Kasumi-1 (cell line): ENCODE data around the gene ATIC.
A peak's percentile ranks its signal among the peaks of the same experiment; 100 is the strongest.

Experiments
- DNase-seq, 2 experiments: peaks; one replicate each; lab custom pipeline; 2025; lab: John Stamatoyannopoulos, UW

Gene ATIC

DNA sequence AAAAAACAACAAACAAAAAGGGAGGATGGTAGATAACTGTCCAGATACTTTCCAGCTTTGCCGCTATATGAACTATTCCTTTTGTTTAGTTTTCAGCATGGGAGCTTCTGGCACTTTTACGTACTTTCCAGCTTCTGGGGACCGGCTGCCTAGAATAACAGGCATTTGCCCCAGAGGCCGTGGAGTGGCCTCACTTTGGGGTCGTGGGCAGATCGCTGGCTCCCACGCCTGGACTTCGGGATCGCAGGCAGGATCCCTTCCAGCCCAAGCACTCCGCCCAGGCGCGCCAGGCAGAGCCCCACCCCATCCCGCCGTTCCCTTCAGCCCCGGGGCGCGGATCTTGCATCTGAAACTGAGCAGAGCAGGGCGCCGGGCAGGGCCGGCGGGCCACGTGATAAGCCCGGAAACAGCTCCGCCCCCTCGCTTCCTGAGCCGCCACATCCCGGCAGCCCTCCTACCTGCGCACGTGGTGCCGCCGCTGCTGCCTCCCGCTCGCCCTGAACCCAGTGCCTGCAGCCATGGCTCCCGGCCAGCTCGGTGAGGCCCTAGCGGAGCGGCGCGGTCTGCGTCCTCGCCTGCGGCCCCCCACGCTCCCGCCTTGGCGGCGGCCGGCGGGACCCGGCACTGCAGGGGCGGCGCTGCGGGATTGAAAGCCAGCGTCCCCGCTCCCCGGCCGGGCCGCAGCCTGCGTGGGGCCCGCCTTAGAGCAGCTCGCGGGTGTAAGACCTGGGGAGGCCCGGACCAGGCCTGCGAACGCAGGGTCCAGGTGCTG, at the start of gene ATIC:
Gene ATIC (plus strand): TSS at position 435 of the 772 bp plus-strand sequence. CDS start 84 bp downstream, at position 519.
- peak; percentile 69 to 71 for DNase-seq

DNA sequence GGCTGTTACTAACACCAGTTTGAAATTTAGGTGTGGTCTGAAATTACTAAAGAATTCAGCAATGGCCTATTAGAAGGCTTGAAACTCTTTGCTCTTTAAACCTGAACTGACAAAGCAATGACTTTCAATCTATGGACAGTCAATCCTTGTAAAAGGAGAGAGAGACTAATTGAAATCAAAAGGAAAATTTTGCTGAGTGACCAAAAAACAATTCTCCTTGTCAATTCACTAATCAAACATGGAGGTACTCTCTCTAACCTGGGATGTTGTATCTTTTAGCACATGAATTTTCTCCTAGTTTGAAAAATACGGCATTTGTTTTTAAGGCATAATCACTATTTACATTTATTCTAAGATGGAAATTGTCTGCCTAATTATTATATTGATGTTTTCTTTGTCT, 49.6 kb upstream of the ATIC start:
- no peak for DNase-seq

DNA sequence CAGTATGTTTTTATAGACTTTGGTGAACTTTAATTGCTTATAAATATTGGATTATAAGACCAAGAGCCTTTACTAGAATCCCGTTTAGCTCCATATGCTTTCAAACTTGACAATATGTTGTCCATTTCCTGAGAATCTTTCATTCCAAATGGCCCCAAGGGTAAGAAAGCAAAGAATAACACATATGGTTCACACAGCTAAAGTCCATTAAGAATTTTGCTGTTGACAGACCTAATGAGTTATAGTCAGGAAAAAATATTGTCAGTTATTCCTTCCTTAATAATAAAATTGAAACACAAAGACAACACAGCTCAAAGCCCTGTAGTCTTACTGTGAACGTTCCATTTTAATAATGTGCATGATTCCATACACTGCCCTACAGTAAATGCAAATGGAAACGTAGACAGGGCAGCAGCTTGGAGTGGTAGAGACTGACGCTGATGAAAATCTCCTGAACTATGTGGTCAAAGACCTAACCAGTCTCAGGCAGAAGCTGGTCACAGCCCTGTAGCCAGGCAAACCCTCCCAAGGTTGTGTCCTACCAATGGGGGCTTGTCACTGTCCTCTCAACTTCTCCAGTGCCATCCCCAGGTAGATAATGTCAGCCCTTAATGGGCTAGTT, 49.0 kb upstream of the ATIC start:
- DNase-seq, result no peak

DNA sequence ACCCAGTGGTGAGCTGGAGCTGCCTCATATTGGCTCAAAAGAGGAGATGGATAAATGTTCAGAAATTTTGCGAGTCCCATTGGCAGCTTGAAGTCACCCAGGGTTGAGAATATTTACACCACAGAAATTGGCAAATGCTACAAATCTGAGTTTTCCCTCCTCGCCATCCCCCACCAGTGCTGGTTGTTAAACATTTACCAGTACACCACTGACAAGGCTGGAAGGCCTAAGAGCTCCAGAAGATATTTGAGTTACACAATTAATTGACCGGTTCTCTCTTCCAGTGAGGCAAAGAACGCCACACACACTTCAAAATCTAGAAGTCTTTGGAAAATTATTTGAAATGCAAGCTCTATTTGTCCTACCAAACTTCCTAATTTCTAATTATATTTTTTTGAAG, 47.5 kb upstream of the ATIC start:
- no peak for DNase-seq

DNA sequence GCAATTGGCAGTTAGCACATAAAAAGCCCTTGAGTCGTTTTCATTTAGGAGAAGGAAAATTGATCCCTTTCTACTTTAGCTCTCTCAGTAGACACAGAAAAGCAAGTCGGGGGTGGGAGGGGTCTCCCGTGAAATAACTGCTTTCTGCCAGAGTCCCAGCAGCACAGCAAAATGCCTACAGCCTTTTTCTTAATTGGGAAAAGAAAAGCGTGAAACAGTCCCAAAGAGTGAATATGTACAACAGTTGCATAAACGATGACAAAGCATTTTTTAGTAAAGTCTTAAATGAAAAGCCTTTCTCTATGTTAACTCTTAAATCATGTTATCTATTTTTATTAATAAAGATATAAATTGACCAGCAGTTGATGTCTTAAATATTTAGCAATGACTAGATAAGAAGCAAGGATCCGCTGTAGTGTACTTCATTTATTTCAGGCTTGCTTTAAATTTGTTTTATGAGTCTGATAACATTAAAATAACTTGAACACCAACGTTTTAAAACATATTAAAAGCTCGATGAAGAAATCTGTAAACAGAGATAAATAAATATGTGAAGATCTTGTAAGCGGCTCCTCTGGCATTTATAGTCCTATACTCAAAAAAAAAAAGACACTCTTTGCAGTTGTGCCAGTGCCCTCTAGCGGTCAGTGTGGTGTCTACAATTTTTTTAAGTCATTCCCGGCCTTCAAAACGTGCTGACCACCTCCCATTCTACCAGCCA, 42.3 kb upstream of the ATIC start:
- DNase-seq, result peak; percentile 8 to 17

DNA sequence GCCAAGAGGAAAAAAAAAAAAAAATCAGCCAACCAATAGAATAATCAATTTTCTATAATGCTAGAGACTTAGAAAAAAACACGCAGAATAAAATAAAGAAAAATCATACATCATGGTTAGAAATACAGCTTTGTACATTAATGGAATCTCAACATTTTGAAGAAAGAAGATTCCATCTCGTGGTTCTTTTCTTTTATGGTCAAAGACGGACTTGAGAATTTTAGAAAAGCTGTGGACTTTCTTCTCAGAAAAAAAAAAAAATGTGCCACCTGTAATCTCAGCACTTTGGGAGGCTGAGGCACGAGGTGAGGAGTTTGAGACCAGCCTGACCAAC, 41.8 kb upstream of the ATIC start:
- DNase-seq, result no peak

DNA sequence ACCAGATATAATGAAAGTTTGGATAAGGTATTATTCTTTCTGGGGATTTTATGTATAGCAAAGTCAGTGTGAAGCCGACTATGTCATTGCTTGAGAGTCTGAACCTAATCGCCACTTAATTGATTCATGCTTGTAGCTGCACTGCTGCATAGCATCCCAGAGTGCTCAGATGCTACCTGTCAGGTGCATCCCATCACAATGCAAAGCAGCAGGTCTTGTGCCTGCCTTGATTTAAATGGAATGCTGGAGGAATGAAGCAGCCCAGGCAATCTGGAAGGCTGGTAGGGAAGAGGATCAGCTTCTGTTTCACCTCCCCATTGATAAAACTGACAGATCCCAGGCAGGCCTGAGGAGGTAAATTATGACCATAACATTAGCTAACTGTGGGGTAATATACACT, 40.4 kb upstream of the ATIC start:
- no peak for DNase-seq

DNA sequence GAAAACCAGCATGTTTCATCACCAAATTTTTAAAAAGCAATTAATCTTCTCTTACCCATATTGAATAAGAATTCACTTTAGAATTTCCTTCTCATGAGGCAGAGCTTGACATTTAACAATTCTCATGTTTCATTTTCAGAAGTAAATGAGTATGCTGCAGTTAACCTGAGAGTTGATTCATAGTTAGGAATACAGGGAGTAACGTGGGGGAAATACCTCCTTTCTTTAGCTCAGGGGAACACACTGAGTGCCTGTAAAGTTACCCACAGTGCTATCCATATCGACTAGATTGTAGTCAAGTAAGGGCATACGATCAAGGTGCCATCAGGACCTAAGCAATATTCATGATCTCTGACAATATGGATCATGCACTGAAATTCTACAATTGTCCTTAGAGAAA, 38.9 kb upstream of the ATIC start:
- no peak for DNase-seq

DNA sequence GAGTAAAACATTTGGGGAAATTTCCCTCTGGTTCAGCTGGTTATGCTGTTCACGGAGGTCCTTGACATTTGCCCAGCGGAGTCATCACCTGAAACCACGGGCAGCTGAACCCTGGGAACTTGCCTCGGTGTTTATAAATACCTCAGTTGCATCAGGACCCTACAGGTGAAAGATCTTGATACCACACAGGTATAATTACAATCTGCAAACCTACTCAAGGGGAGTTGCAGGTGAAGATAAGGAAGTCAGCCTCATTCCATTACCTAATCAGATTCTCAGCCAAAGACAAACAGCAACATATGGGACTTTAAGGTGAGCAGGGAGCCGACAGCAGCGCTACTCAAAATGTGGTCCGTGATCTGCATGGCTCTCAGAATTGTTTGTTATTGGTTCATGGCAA, 37.0 kb upstream of the ATIC start:
- no peak for DNase-seq

DNA sequence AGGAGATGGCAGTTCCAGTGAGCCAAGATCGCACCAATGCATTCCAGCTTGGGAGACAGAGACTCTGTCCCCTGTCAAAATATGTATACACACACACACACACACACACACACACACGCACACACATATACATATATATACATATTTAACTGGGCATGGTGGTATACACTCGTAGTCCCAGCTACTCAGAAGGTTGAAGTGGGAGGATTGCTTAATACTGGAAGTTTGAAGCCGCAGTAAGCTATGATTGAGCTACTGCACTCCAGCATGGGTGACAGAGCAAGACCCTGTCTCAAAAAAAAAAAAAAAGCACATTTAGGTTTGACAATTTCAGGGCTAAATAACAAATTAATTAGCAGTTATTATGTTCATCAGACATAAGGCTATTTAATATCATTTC, 36.0 kb upstream of the ATIC start:
- no peak for DNase-seq

DNA sequence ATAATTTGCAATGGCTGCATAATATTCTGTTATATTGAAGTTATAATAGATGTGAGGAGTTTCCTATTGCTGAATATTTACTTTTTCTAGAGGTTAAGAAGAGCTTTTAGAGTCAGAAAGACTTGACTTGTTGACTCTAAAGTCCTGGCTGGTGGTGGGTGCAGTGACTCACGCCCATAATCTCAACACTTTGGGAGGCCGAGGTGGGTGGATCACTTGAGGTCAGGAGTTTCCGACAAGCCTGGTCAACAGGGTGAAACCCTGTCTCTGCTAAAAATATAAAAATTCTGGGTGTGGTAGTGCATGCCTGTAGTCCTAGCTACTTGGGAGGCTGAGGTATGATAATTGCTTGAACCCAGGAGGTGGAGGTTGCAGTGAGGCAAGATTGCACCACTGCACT, 33.9 kb upstream of the ATIC start:
- no peak for DNase-seq

DNA sequence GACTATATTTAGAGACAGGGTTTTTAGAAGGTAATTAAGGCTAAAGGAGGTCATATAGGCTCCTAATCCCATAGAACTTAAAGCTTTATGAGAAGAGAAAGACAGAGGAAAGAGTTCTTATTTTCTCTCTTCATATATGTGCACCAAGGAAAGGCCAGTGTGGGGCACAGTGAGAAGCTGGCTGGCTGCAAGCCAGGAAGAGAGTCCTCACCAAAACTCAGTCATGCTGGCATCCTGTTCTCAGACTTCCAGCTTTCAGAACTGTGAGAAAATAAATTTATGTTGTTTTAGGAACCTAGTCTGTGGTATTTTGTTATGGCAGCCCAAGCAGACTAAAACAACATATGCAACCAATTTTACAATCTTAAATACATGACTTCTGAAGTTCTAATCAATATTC, 31.5 kb upstream of the ATIC start:
- DNase-seq, result no peak

DNA sequence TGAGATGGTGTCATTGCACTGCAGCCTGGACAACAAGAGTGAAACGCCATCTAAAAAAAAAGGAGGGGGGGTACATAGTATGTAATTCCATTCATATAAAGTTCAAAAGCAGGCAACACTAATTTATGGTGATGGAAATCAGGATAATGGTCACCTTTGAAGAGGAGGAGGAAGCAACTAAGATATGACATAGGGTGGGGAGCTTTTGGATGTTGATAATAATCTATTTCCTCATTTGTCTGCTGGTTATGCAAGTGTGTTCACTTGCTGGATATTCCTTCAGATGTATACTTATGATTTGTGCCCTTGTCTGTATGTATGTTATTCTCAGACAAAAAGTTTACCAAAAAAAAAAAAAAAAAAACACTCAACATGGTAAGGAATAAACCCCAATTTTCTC, 28.6 kb upstream of the ATIC start:
- no peak for DNase-seq

DNA sequence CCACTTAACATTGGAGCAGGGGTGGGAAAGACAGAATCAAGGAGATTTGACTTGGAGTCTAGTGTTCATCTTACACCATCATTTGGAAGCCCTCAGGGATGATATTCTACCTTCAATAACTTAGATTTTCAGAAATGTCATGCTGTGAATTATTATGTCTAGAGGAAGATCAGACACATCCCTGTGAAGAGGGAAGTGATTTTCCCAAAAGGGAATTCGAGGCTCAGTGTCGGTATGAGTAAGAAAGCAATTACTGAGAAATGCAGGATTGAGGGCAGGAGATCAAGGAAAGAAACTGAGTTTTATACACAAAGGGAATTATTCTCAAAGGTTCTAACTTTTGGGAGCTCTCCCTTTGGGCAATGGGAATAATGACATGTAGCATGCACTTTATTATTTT, 25.6 kb upstream of the ATIC start:
- DNase-seq, result no peak

DNA sequence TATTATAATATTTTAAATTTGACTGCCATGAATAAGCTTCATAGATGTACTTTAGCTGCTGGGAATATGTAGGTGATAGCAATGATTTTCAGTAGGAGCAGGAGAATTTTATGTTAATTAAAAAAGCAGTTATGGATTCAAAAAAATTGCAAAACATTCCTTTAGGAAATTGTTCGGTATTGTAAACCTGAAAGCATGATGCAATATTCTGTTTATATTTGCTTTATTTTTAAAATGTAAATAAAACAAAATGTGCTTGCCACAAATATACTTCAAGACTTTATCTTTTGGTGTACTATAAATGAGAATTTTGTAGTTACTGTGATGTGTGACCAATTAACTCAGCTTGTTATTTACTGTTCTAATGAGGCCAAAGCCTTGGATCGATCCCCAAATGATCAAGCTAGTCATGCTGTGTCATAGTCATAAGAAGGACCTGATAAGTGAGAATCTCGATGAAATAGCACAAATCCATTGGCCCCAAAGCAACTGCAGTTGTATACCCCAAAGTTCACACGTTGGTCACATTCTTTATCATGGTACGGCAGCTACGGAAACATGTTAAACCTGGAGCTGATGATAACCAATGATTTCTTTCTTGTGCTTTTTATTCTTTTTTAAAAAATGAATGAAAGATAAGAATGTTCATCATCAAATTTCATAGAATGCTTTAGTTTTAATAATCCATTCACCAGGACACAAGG, 23.6 kb upstream of the ATIC start:
- DNase-seq, result no peak

DNA sequence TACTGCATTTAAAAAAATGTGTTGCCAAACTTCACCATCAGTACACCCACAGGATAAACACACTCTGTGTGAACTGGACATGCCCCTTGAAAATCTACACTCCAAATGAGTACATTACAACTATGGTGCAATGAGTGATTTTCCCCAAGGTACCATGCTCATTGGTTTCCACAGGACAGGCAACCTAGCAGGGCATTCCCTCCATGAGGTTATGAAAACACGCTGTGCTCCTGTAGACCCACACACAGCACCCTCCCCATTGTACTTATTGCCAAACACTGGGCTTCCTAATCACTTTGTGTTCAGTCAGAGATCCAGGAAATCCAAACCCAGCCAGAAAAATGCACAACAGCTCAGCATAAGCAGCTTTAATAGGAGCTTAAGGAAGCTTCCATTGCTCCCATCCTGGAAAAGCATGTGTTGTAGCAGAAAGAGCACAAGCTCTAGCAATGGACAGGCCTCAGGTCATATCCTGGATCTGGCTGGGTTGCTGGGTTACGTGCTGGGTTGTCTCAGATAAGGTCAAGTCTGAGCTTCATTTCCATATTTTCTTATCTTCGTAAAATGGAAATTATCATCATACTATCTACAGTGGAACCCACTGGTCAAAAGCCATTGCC, 20.8 kb upstream of the ATIC start:
- DNase-seq, result no peak

DNA sequence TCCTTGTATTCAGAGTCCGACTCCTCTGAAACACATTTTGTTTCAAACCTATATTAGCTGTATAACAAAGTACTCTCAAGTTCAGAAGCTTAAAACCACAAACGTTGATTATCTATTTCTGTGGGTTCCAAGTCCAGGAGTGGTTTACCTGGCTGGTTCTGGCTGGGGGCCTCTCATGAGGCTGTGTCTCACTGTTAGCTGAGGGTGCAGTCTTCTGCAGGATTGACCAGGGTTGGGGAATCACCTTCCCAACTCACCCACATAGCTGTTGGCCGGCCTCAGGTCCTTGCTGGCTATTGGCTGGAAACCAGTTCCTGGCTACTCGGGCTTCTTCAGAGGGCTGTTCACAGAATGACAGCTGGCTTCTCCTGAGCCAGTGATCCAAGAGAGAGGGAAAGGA, 18.0 kb upstream of the ATIC start:
- DNase-seq, result no peak

DNA sequence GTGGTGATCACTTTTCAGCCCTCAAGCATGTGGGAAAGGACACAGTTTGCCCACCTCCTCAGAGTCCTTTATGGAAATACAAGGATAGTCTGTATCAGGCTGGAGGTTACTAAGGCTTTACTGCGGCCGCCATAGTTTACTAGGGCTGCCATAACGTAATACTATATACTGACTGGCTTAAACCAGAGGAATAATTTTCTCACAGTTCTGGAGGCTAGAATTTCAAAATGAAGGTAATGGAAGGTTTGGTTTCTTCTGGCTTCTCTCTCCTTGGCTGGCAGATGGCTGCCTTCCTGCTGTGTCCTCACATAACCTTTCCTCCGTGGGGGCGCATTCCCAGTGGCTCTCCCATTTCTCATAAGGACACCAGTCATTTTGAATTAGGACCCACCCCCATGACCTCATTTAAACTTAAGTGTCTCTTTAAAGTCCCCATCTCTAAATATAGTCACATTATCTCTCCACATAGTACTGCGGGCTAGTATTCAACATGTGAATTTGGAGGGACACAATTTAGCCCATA, 12.5 kb upstream of the ATIC start:
- DNase-seq, result no peak

DNA sequence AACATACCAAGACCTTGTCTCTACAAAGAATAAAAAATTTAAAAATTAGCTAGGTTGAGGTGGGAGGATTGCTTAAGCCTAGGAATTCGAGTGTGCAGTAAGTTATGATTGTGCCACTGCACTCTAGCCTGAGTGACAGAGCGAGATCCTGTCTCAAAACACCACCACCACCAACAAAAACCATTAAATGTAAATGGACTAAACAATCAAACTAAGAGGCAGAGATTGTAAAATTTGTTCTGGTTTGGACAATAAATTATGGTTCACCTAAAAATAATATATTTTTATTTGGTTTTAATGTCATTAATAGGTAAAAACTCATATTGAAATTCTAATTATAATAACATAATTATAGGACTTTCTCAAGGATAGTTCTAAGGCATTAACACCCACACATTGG, 9.9 kb upstream of the ATIC start:
- no peak for DNase-seq

DNA sequence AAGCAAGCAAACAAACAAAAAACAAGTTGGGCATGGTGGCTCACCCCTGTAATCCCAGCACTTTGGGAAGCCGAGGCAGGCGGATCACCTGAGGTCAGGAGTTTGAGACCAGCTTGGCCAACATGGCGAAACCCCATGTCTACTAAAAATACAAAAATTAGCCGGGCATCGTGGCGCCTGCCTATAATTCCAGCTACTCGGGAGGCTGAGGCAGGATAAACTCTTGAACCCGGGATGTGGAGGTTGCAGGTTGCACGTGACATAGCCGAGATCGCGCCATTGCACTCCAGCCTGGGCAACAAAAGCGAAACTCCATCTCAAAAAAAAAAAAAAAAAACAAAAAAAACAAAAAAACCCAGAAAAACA, 617 bp upstream of the ATIC start:
- DNase-seq, result peak; percentile 5 to 18

DNA sequence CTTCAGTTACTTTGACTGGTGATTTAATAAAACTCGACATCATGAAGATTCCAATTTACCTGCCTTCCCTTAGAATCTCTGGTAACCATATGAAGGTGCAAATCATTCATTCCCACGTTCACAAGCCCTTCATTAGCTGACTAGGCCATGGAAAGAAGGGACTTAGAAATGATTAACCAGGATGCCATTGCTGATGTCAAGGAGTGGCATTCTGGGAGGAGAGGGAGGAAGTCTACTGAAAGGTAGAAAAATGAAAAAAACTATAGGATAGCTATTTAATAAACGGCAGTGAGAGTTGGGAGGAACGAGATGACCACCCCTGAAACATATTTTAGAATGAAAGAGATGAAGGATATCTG, 1.4 kb downstream of the ATIC start:
- no peak for DNase-seq

DNA sequence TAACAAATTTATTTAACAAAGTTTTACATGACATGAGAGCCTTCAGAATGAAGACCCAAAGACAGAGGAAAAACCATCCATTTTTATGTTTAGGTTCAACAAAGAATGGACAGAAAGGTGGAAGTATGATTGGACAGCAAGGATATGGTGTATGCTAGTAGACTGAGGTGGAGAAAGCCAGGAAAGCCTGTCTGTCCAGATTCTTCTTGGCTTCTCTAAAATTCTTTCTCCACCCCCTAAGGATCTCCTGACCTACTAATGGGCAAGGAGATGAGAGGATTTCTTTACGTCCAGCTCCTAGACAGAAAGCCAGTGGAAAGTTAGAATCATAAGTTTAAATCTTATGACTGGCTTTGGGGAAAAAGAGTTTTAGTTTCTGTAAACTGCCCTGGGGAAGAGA, 3.0 kb downstream of the ATIC start:
- DNase-seq, result no peak
